ENCODE data around the gene HAPLN3.

Gene HAPLN3

GRCh38 chr15:88909956-88910831, 14.8 kb upstream of the HAPLN3 start:
- no peak for DNase-seq

GRCh38 chr15:88908697-88909621, 13.6 kb upstream of the HAPLN3 start:
- no peak for DNase-seq

- no peak for DNase-seq
These were observed 12.8 kb upstream of the HAPLN3 start for GRCh38 chr15:88908123-88908522.

GRCh38 chr15:88907111-88907510, 11.8 kb upstream of the HAPLN3 start:
- no peak for DNase-seq

GRCh38 chr15:88906551-88906950, 11.2 kb upstream of the HAPLN3 start:
- DNase-seq: no peak

- DNase-seq: no peak
These were observed 10.8 kb upstream of the HAPLN3 start for GRCh38 chr15:88906130-88906529.

GRCh38 chr15:88905576-88905975, 10.2 kb upstream of the HAPLN3 start:
- DNase-seq: no peak

- peak; percentile 87 to 88 for DNase-seq
These were observed 9.4 kb upstream of the HAPLN3 start for GRCh38 chr15:88904624-88905327.

- DNase-seq: no peak
These were observed 8.9 kb upstream of the HAPLN3 start for GRCh38 chr15:88904257-88904623.

- DNase-seq: no peak
These were observed 7.5 kb upstream of the HAPLN3 start for GRCh38 chr15:88902846-88903245.

GRCh38 chr15:88902221-88902835, 7.0 kb upstream of the HAPLN3 start:
- DNase-seq: no peak

- no peak for DNase-seq
These were observed 6.3 kb upstream of the HAPLN3 start for GRCh38 chr15:88901508-88902220.

- DNase-seq: no peak
These were observed 5.7 kb upstream of the HAPLN3 start for GRCh38 chr15:88900982-88901418.

GRCh38 chr15:88900309-88900981, 5.1 kb upstream of the HAPLN3 start:
- no peak for DNase-seq

- no peak for DNase-seq
These were observed 3.9 kb upstream of the HAPLN3 start for GRCh38 chr15:88899251-88899650.

GRCh38 chr15:88898736-88899135, 3.4 kb upstream of the HAPLN3 start:
- no peak for DNase-seq

GRCh38 chr15:88897456-88898194, 2.3 kb upstream of the HAPLN3 start:
- peak; percentile 65 to 67 for DNase-seq

- no peak for DNase-seq
These were observed 1.8 kb upstream of the HAPLN3 start for GRCh38 chr15:88897142-88897455.

- DNase-seq: no peak
These were observed 1.1 kb upstream of the HAPLN3 start for GRCh38 chr15:88896333-88897033.

- peak; percentile 85 to 88 for DNase-seq
These were observed 961 bp downstream of the HAPLN3 start for GRCh38 chr15:88894348-88894818.

All from stimulated activated CD4-positive, alpha-beta T cell treated with anti-CD3 and anti-CD28 coated beads, Interleukin-2, amount 100 ng/mL, for 48 hours (primary cell).